HepG2 (cell line): ENCODE data around the gene ESF1. TPM values are rescaled to one million over a fixed set of nuclear protein-coding genes. Genes with fewer than 3 reads are reported as not detected.
A peak's percentile ranks its signal among the peaks of the same experiment; 100 is the strongest.

Source experiments
- AHDC1 ChIP-seq: sonication (generic); formaldehyde crosslinking; IDR thresholded peaks from 2 replicates; pipeline ENCODE4 v1.5.1; 2020; ENCODE audit warnings: mild to moderate bottlenecking, missing genetic modification reagents, borderline replicate concordance
- DDIT3 ChIP-seq: sonication (generic); formaldehyde crosslinking; IDR thresholded peaks from 2 replicates; pipeline ENCODE4 v1.4.0; 2020; ENCODE audit warnings: mild to moderate bottlenecking, missing genetic modification reagents
- PRDM15 ChIP-seq: sonication (generic); formaldehyde crosslinking; IDR thresholded peaks from 2 replicates; pipeline ENCODE4 v1.4.0; 2020; ENCODE audit warnings: missing genetic modification reagents
- ZBTB7B ChIP-seq: sonication (generic); formaldehyde crosslinking; IDR thresholded peaks from 2 replicates; pipeline ENCODE4 v1.4.0; 2020; ENCODE audit warnings: missing genetic modification reagents
- ZNF335 ChIP-seq: sonication (generic); formaldehyde crosslinking; IDR thresholded peaks from 2 replicates; pipeline ENCODE4 v1.4.0; 2020; ENCODE audit warnings: missing genetic modification reagents
- ZNF609 ChIP-seq: sonication (generic); formaldehyde crosslinking; IDR thresholded peaks from 2 replicates; pipeline ENCODE4 v1.4.0; 2020; ENCODE audit warnings: mild to moderate bottlenecking, missing genetic modification reagents, borderline replicate concordance
- ZNF644 ChIP-seq: IDR thresholded peaks from 2 replicates; pipeline ENCODE4 v1.6.1; 2016; ENCODE audit warnings: low read depth
- ZNF784 ChIP-seq: sonication (generic); formaldehyde crosslinking; IDR thresholded peaks from 2 replicates; pipeline ENCODE4 v1.5.1; 2020; ENCODE audit warnings: missing genetic modification reagents, mild to moderate bottlenecking, borderline replicate concordance
- polyA plus RNA-seq, 8 experiments: library from polyadenylated mRNA; depleted of rRNA in 3 of 8; stranded (reverse) in 7 of 8; unstranded in 1 of 8; fragments of >200 nt; fragmentation: Illumina TruSeq in 4 of 8; extraction: Trizol in 4 of 8; gene quantifications; 2 replicates each; pipeline versions ENCODE4 v1.2.1 to v1.2.3, GENCODE V29; 2011 to 2016; ENCODE audit warnings: low read depth in 4 of 8, missing spikeins in 1 of 8, mixed read lengths in 1 of 8; ENCODE audit not compliant: insufficient read depth in 1 of 8
- total RNA-seq, 5 experiments: library from RNA; depleted of rRNA; stranded (reverse); fragments of >200 nt; fragmentation: Illumina TruSeq; extraction: Trizol; gene quantifications; 2 replicates each; pipeline ENCODE4 v1.2.3, GENCODE V29; 2016; ENCODE audit warnings: low read depth in 1 of 5

Gene ESF1
- total and polyA plus RNA-seq, 2 of the 13 experiments (the other 11 are each of a cell fraction or from before 2014, with no cell fraction given) = 7.3 to 66.9 TPM

GRCh38 chr20:13692802-13693736 is 91.7 kb downstream of the ESF1 start (continued):
- TF ChIP-seq ZNF609 (CRISPR knock-in tag) (peak; percentile 12; the same call in 1 of the 2 replicates), PRDM15 (0 out of 2 replicates have a peak, but pooled peaks have one; percentile 27), ZNF644 (CRISPR knock-in tag) (peak; percentile 83), DDIT3 (CRISPR knock-in tag) (no peak), ZBTB7B (CRISPR knock-in tag) (peak; percentile 81), AHDC1 (CRISPR knock-in tag) (0 out of 2 replicates have a peak, but pooled peaks have one; percentile 39), ZNF335 (CRISPR knock-in tag) (peak; percentile 69; the same call in 1 of the 2 replicates), ZNF784 (CRISPR knock-in tag) (no peak)
